HCT116 (cell line): ENCODE measurements around the gene AOPEP. TPM values are rescaled to one million over a fixed set of nuclear protein-coding genes. Genes with fewer than 3 reads are reported as not detected.

ENCODE experiments used
- ATAC-seq: fragments of 200-7000 bp; cut with Tn5 transposase; 2 replicates; pipeline ENCODE4 v1.9.1; 2020; ENCODE audit warnings: mild to moderate bottlenecking, moderate library complexity
- BruUV-seq: library from RNA; stranded (reverse); fragments of 400-500 nt; replicated peaks from 2 replicates; lab custom pipeline; 2021; lab: Mats Ljungman, UMichigan
- CTCF ChIA-PET: fragments of 300-600 bp; sonication (Branson Sonifier 250); formaldehyde crosslinking; loops from one replicate; lab custom pipeline; 2021; ENCODE audit warnings: antibody characterized with exemption; lab: Charles Lee
- POLR2A ChIA-PET: fragments of 300-600, 350-600 bp; sonication (Branson Sonifier 250); formaldehyde crosslinking; loops from one replicate; lab custom pipeline; 2021; ENCODE audit warnings: antibody characterized with exemption; lab: Charles Lee
- RAD21 ChIA-PET, 2 experiments: fragments of 300-600 bp; sonication (Branson Sonifier 250); formaldehyde crosslinking; loops; one replicate each; lab custom pipeline; 2023; ENCODE audit warnings: low total read pairs in 2 of 2; ENCODE audit not compliant: uncharacterized antibody in 2 of 2, unreplicated experiment in 2 of 2, low non-redundant PET in 1 of 2; lab: Charles Lee
- DNase-seq: peaks from one replicate; pipeline ENCODE4 v3.0.0-alpha.2; 2010; ENCODE audit warnings: low read depth, low spot score
- H2AFZ ChIP-seq: fragments of 200-600 bp; shearing (Covaris generic), sonication (generic); 2 replicates; pipeline ENCODE4 v1.6.1; 2017; ENCODE audit warnings: low read depth, mixed run types, mixed read lengths, antibody characterized with exemption, low read length; ENCODE audit not compliant: poor library complexity, severe bottlenecking
- H3K27ac ChIP-seq: 2 replicates; pipeline ENCODE4 v1.5.1; 2012; ENCODE audit warnings: low read depth, low read length
- H3K27me3 ChIP-seq: fragments of 200-600 bp; sonication (generic); 2 replicates; pipeline ENCODE4 v1.6.1; 2016; ENCODE audit warnings: mixed run types, low read length, mixed read lengths; ENCODE audit not compliant: insufficient read depth
- H3K36me3 ChIP-seq, 2 experiments: fragments of 200-500 bp in 1 of 2; fragments of 200-600 bp in 1 of 2; sonication (Bioruptor generic) in 1 of 2; sonication (generic) in 1 of 2; 2 replicates each; pipeline versions ENCODE4 v1.5.1 to v1.6.1; 2014 to 2016; ENCODE audit warnings: low read length in 2 of 2, inconsistent platforms in 1 of 2, mixed read lengths in 1 of 2, mixed run types in 1 of 2; ENCODE audit not compliant: insufficient read depth in 2 of 2, control insufficient read depth in 1 of 2
- H3K4me1 ChIP-seq, 2 experiments: fragments of 200-600 bp in 1 of 2; sonication (generic) in 1 of 2; 2 replicates each; pipeline versions ENCODE4 v1.5.1 to v1.6.1; 2012 to 2017; ENCODE audit warnings: low read length in 2 of 2, inconsistent platforms in 1 of 2, mild to moderate bottlenecking in 1 of 2, mixed read lengths in 1 of 2, mixed run types in 1 of 2, moderate library complexity in 1 of 2; ENCODE audit not compliant: insufficient read depth in 2 of 2, control insufficient read depth in 1 of 2
- H3K4me2 ChIP-seq: fragments of 200-600 bp; sonication (generic); 2 replicates; pipeline ENCODE4 v1.6.1; 2017; ENCODE audit warnings: mixed run types, low read length, mixed read lengths
- H3K4me3 ChIP-seq, 2 experiments: fragments of 200-600 bp in 1 of 2; sonication (generic) in 1 of 2; replicated peaks in 1 of 2; 2 replicates each; pipeline ENCODE4 v1.5.1; 2011 to 2016; ENCODE audit warnings: low read length in 2 of 2, control low read depth in 1 of 2, low read depth in 1 of 2, mild to moderate bottlenecking in 1 of 2, mixed read lengths in 1 of 2, mixed run types in 1 of 2
- H3K79me2 ChIP-seq: fragments of 200-600 bp; sonication (generic); 2 replicates; pipeline ENCODE4 v1.6.1; 2017; ENCODE audit warnings: mild to moderate bottlenecking, mixed run types, low read length, moderate library complexity, mixed read lengths; ENCODE audit not compliant: insufficient read depth
- H3K9ac ChIP-seq: fragments of 200-600 bp; sonication (generic); 2 replicates; pipeline ENCODE4 v1.6.1; 2016; ENCODE audit warnings: low read length, mixed read lengths
- H3K9me2 ChIP-seq: fragments of 200-600 bp; sonication (generic), shearing (Covaris generic); 2 replicates; pipeline ENCODE4 v1.6.1; 2017; ENCODE audit warnings: mixed run types, mild to moderate bottlenecking, moderate library complexity; ENCODE audit not compliant: insufficient read depth
- H3K9me3 ChIP-seq, 2 experiments: fragments of 200-500 bp in 1 of 2; fragments of 200-600 bp in 1 of 2; sonication (Bioruptor generic) in 1 of 2; sonication (generic) in 1 of 2; 2 replicates each; pipeline ENCODE4 v1.6.1; 2014 to 2017; ENCODE audit warnings: low read length in 2 of 2, mixed read lengths in 2 of 2, inconsistent platforms in 1 of 2, low read depth in 1 of 2, mild to moderate bottlenecking in 1 of 2, mixed run types in 1 of 2, moderate library complexity in 1 of 2; ENCODE audit not compliant: control insufficient read depth in 1 of 2, insufficient read depth in 1 of 2
- H4K20me1 ChIP-seq: fragments of 200-600 bp; sonication (generic), shearing (Covaris generic); 2 replicates; pipeline ENCODE4 v1.6.1; 2017; ENCODE audit warnings: mixed run types, mild to moderate bottlenecking, moderate library complexity; ENCODE audit not compliant: insufficient read depth
- CBX3 ChIP-seq: IDR thresholded peaks from 2 replicates; pipeline ENCODE4 v1.6.1; 2012; ENCODE audit warnings: low read depth
- CEBPB ChIP-seq: IDR thresholded peaks from 2 replicates; pipeline ENCODE4 v1.6.1; 2012; ENCODE audit warnings: low read depth
- EGR1 ChIP-seq: IDR thresholded peaks from 2 replicates; pipeline ENCODE4 v1.6.1; 2012; ENCODE audit warnings: low read depth
- ELF1 ChIP-seq: IDR thresholded peaks from 2 replicates; pipeline ENCODE4 v1.6.1; 2012; ENCODE audit warnings: low read depth, borderline replicate concordance
- EZH2 ChIP-seq: fragments of 200-600 bp; sonication (generic); IDR thresholded peaks from 2 replicates; pipeline ENCODE4 v1.6.1; 2017; ENCODE audit warnings: antibody characterized with exemption, mixed run types
- EZH2phosphoT487 ChIP-seq: fragments of 200-600 bp; IDR thresholded peaks from 2 replicates; pipeline ENCODE4 v1.6.1; 2018; ENCODE audit warnings: antibody characterized with exemption, borderline replicate concordance
- FOSL1 ChIP-seq: IDR thresholded peaks from 2 replicates; pipeline ENCODE4 v1.6.1; 2012; ENCODE audit warnings: low read depth
- POLR2AphosphoS5 ChIP-seq: IDR thresholded peaks from 2 replicates; pipeline ENCODE4 v1.6.1; 2011; ENCODE audit warnings: mild to moderate bottlenecking, low read depth, low read length, moderate library complexity
- RAD21 ChIP-seq: IDR thresholded peaks from 2 replicates; pipeline ENCODE4 v1.6.1; 2012; ENCODE audit warnings: low read depth, mild to moderate bottlenecking
- SIN3A ChIP-seq: IDR thresholded peaks from 2 replicates; pipeline ENCODE4 v1.6.1; 2012; ENCODE audit warnings: low read depth
- SP1 ChIP-seq: IDR thresholded peaks from 2 replicates; pipeline ENCODE4 v1.6.1; 2012; ENCODE audit warnings: low read depth
- SRF ChIP-seq: IDR thresholded peaks from 2 replicates; pipeline ENCODE4 v1.6.1; 2012; ENCODE audit warnings: low read depth
- TCF7L2 ChIP-seq: IDR thresholded peaks from 2 replicates; pipeline ENCODE4 v1.7.0; 2011; ENCODE audit warnings: borderline replicate concordance, inconsistent platforms; ENCODE audit not compliant: insufficient read depth, insufficient read length; ENCODE audit errors: extremely low read depth
- YY1 ChIP-seq: IDR thresholded peaks from 2 replicates; pipeline ENCODE4 v1.6.1; 2011; ENCODE audit warnings: low read length, low read depth, moderate library complexity, mild to moderate bottlenecking; ENCODE audit not compliant: insufficient replicate concordance; ENCODE audit errors: extremely low read depth
- ZFX ChIP-seq: fragments of 450-650 bp; IDR thresholded peaks from 2 replicates; pipeline ENCODE4 v1.6.1; 2017
- intact Hi-C: fragments of 100-400 bp; cut with micrococcal nuclease; formaldehyde crosslinking; loops from 2 replicates; pipeline ENCODE4 v1.10.0; 2022
- total RNA-seq: library from RNA; stranded (reverse); gene quantifications from one replicate; pipeline ENCODE4 v1.2.1, GENCODE V29; 2021; ENCODE audit not compliant: unreplicated experiment
- TF ChIP-seq, protein P1 (sequence below): IDR thresholded peaks from 2 replicates; pipeline ENCODE4 v1.6.1; 2012
- TF ChIP-seq, protein P2 (sequence below), 3 experiments: fragments of 200-600 bp in 1 of 3; sonication (generic) in 1 of 3; IDR thresholded peaks in 2 of 3; conservative IDR thresholded peaks in 1 of 3; 2 replicates each; pipeline ENCODE4 v1.5.1; 2012 to 2017; ENCODE audit warnings: low read depth in 2 of 3, low read length in 2 of 3, antibody characterized with exemption in 1 of 3, borderline replicate concordance in 1 of 3, control low read depth in 1 of 3, mild to moderate bottlenecking in 1 of 3, mixed read lengths in 1 of 3, mixed run types in 1 of 3, moderate library complexity in 1 of 3; ENCODE audit not compliant: insufficient read depth in 1 of 3
- TF ChIP-seq, protein P3 (sequence below): IDR thresholded peaks from 2 replicates; pipeline ENCODE4 v1.6.1; 2011; ENCODE audit warnings: mild to moderate bottlenecking, low read length, moderate library complexity; ENCODE audit not compliant: insufficient replicate concordance; ENCODE audit errors: extremely low read depth
- TF ChIP-seq, protein P4 (sequence below): IDR thresholded peaks from 2 replicates; pipeline ENCODE4 v1.6.1; 2012; ENCODE audit warnings: low read depth

The AOPEP gene
- total RNA-seq, 1 experiment from 2014 or later = 15.1 TPM

DNA sequence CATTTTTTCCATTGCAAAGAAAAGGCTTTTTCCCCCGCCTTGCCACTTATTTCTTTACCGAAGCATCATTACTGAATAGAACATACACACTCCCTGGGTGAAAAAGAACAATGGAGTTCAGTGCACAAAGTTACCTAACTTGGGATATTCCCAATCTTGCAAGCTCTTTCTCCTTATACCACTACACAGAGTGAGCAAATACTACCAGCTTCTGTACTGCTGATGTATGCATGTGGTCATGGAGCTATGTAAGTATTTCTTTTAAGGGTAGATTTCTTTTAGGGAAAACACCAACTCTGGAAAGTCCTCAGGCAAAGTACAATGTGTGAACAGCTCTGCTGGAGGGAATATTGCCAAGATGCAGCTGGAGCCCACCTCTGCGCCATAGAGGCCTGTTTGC, 81.1 kb downstream of the AOPEP start:
- no TSS peak for BruUV-seq
- Histone ChIP-seq H3K36me3 (no peaks in the 10 kb centered on the region), H3K4me1 (peaks cover 21 to 31% of the 10 kb centered on the region in 2 experiments; a peak in 3 of 4 replicates), H3K9me2 (no peaks in the 10 kb centered on the region), H3K4me3 (no peak overlapping the region), H3K79me2 (no peaks in the 10 kb centered on the region), H3K4me2 (no peak overlapping the region), H3K9me3 (no peaks in the 10 kb centered on the region), H3K9ac (no peak overlapping the region), H4K20me1 (no peaks in the 10 kb centered on the region), H3K27ac (no peak overlapping the region), H2AFZ (no peak overlapping the region), H3K27me3 (no peaks in the 10 kb centered on the region)
- POLR2A ChIA-PET = no interaction called here
- CTCF ChIA-PET = no interaction called here
- no peak for DNase-seq
- RAD21 ChIA-PET = no interaction called here
- intact Hi-C loops = loop anchor here (1.0 kb wide), 1 partner anchor 12 kb away; no protein-coding TSS in a partner anchor
- TF ChIP-seq, protein P1, sequence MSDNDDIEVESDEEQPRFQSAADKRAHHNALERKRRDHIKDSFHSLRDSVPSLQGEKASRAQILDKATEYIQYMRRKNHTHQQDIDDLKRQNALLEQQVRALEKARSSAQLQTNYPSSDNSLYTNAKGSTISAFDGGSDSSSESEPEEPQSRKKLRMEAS = no peak
- TF ChIP-seq POLR2AphosphoS5 = no peak
- TF ChIP-seq, protein P2, sequence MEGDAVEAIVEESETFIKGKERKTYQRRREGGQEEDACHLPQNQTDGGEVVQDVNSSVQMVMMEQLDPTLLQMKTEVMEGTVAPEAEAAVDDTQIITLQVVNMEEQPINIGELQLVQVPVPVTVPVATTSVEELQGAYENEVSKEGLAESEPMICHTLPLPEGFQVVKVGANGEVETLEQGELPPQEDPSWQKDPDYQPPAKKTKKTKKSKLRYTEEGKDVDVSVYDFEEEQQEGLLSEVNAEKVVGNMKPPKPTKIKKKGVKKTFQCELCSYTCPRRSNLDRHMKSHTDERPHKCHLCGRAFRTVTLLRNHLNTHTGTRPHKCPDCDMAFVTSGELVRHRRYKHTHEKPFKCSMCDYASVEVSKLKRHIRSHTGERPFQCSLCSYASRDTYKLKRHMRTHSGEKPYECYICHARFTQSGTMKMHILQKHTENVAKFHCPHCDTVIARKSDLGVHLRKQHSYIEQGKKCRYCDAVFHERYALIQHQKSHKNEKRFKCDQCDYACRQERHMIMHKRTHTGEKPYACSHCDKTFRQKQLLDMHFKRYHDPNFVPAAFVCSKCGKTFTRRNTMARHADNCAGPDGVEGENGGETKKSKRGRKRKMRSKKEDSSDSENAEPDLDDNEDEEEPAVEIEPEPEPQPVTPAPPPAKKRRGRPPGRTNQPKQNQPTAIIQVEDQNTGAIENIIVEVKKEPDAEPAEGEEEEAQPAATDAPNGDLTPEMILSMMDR (IDR thresholded peaks at IDR 0.05 in 2 of 3, conservative IDR thresholded peaks at IDR 0.05 in 1 of 3; ENCODE audit: borderline replicate concordance in 1 of 3, insufficient read depth in 1 of 3, low read depth in 2 of 3, low read length in 2 of 3) = no peak
- no peak for TF ChIP-seq SP1
- TF ChIP-seq ZFX = no peak
- TF ChIP-seq YY1 = no peak
- TF ChIP-seq TCF7L2 = no peak
- TF ChIP-seq ELF1 = no peak
- TF ChIP-seq, protein P3, sequence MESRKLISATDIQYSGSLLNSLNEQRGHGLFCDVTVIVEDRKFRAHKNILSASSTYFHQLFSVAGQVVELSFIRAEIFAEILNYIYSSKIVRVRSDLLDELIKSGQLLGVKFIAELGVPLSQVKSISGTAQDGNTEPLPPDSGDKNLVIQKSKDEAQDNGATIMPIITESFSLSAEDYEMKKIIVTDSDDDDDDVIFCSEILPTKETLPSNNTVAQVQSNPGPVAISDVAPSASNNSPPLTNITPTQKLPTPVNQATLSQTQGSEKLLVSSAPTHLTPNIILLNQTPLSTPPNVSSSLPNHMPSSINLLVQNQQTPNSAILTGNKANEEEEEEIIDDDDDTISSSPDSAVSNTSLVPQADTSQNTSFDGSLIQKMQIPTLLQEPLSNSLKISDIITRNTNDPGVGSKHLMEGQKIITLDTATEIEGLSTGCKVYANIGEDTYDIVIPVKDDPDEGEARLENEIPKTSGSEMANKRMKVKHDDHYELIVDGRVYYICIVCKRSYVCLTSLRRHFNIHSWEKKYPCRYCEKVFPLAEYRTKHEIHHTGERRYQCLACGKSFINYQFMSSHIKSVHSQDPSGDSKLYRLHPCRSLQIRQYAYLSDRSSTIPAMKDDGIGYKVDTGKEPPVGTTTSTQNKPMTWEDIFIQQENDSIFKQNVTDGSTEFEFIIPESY = no peak
- no peak for TF ChIP-seq CBX3
- no peak for TF ChIP-seq SIN3A
- TF ChIP-seq SRF = no peak
- no peak for TF ChIP-seq EZH2
- TF ChIP-seq CEBPB = no peak
- TF ChIP-seq EZH2phosphoT487 = no peak
- no peak for TF ChIP-seq EGR1
- no peak for TF ChIP-seq FOSL1
- TF ChIP-seq RAD21 = no peak
- TF ChIP-seq, protein P4, sequence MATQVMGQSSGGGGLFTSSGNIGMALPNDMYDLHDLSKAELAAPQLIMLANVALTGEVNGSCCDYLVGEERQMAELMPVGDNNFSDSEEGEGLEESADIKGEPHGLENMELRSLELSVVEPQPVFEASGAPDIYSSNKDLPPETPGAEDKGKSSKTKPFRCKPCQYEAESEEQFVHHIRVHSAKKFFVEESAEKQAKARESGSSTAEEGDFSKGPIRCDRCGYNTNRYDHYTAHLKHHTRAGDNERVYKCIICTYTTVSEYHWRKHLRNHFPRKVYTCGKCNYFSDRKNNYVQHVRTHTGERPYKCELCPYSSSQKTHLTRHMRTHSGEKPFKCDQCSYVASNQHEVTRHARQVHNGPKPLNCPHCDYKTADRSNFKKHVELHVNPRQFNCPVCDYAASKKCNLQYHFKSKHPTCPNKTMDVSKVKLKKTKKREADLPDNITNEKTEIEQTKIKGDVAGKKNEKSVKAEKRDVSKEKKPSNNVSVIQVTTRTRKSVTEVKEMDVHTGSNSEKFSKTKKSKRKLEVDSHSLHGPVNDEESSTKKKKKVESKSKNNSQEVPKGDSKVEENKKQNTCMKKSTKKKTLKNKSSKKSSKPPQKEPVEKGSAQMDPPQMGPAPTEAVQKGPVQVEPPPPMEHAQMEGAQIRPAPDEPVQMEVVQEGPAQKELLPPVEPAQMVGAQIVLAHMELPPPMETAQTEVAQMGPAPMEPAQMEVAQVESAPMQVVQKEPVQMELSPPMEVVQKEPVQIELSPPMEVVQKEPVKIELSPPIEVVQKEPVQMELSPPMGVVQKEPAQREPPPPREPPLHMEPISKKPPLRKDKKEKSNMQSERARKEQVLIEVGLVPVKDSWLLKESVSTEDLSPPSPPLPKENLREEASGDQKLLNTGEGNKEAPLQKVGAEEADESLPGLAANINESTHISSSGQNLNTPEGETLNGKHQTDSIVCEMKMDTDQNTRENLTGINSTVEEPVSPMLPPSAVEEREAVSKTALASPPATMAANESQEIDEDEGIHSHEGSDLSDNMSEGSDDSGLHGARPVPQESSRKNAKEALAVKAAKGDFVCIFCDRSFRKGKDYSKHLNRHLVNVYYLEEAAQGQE = no peak
- TF ChIP-seq, all 23 proteins: peak for 0
- no peak for ATAC-seq
